GM19372 (cell line): ENCODE results near the gene LSP1.

Experiments
- ATAC-seq: cut with Tn5 transposase; IDR thresholded peaks from one replicate; pipeline ENCODE4 v1.9.1; 2021; ENCODE audit warnings: mild to moderate bottlenecking, low read depth, moderate library complexity; ENCODE audit not compliant: unreplicated experiment

The LSP1 gene

GRCh38 chr11:1847006-1847735 is 5.7 kb upstream of the LSP1 start:
- ATAC-seq, result no peak

DNA sequence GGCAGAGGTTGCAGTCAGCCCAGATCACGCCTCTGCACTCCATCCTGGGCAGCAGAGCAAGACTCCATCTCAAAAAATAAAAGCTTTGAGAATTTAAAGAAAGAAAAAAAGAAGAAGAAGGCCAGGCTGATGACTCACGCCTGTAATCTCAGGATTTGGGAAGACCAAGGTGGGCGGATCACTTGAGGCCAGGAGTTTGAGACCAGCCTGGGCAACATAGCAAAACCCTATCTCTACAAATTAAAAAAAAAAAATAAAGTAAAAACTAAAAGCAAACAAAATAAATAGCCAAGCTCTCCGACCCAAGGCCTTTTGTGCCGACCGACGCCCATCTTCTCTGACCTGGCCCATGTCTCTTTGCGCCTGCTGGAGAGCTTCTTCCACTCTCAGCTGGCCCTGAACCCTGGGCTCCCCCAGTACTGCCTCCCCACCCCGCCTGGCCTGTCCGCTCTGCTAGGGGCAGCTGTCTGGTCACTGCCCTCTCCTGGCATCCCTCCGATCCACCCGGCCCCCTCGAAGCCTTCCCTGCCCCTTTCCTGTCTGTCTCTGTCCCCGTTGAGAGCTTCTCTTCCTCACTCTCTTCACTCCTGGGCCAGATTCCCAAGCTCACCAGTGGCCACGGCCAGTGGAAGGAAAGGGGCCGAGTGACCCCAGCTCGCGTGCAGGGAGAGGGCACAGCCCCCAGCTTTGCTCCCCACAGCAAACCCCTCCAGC is 4.8 kb upstream of the LSP1 start:
- ATAC-seq, result no peak

DNA sequence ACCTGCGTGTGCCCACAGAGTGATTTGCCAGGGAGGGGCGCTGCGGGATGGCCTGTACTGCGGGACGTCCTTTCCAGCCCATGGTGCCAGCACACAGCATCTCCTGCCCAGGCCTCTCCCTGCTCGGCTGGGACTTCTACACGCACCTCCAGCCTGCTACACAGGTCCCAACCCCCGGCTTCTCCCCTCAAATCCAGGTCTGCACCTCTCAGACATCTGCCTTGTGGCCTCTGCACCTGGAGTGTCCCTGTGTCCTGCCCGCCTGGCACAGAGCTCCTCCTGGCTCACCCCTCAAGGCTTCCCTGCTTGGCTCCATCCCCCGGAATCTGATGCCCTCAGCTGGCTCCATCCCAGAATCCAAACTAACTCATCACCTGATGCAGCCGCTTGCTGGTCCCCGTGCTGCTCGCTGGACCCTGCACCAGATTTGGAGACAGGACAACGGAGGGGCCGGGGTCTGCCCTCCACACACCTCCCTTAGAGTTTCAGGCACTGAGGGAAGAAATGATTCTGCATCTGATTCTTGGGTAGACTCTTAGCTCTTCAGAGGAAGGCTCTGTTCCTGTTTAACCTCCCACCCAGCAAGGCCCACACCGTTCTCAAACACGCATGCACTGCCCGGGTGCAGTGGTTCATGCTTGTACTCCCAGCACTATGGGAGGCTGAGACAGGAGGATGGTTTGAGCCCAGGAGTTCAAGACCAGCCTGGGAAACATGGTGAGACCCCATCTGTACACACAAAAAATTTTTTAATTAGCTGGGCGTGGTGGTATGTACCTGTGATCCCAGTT is 4.0 kb upstream of the LSP1 start:
- ATAC-seq, result no peak

GRCh38 chr11:1851468-1852180 is 1.3 kb upstream of the LSP1 start:
- no peak for ATAC-seq

DNA sequence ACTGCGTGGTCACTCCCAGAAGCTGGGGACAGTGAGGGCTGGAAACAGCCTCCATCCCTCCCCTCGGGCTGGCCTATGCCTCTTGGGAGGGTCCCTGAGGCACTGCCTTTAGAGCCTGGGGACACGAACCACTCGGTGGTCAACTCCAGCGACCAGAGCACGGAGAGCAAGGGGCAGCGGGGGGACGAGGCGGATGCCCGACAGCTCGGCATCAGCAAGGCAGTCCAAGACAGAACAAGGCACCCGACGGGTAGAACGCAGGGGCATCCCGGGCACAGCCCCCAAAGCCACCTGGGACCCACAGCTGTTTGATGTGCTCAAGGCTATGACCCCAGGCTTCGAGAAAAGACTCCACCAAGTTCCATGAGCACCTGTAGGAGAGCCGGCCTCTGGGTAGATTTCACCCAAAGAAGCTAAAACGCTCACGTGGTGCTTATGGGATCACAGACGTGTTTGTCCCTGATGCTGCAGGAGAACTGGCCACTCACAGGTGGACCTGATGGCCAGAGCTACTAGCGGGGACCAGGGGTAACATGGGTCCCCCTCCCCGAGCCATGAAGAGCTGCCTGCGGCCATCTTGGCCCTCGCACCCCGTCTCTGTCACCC is 510 bp upstream of the LSP1 start:
- no peak for ATAC-seq

DNA sequence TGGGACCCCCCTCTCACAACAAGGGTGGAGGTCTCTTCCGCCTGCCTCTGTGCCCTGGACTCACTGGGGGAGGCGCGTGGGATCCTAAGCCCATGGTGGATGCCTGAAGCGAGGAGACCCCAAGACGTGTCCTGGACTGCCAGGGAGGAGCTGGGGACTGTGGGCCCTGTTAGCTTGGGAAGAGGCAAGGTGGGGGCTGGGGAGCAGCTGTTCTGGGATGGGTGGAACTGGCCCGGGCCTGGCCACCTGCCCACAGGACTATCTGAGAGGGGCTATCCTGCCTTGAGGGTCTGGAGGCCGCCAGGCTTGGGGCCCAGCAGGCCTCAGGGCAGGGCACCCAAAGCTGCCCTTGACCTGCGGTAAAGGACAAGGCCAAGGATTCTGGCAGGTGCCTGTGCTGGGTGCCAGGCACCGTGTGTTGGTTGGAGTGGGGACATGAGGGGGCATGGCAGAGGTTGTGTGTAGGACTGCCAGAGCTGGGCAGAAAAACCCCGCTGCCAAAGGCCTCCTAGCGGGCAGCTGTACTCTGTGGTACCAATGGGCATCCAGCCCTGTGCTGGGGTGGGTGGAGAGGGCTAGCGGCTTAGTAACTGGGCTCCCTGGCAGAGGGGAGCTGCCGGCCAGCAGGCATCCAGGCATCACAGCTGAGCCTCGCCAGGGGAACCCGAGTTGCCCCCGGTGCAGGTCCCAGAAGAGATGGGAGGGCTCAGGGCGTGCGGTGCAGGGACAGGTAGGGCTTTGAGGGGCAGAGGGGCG is 670 bp downstream of the LSP1 start:
- no peak for ATAC-seq

GRCh38 chr11:1854132-1854948 is 1.5 kb downstream of the LSP1 start:
- ATAC-seq, result no peak

- ATAC-seq, result no peak
These were observed 2.3 kb downstream of the LSP1 start for GRCh38 chr11:1854949-1855885.

- ATAC-seq, result no peak
These were observed 3.0 kb downstream of the LSP1 start for GRCh38 chr11:1855886-1856265.

GRCh38 chr11:1856306-1857005 is 3.6 kb downstream of the LSP1 start:
- ATAC-seq, result no peak

GRCh38 chr11:1857064-1857463 is 4.2 kb downstream of the LSP1 start:
- no peak for ATAC-seq

DNA sequence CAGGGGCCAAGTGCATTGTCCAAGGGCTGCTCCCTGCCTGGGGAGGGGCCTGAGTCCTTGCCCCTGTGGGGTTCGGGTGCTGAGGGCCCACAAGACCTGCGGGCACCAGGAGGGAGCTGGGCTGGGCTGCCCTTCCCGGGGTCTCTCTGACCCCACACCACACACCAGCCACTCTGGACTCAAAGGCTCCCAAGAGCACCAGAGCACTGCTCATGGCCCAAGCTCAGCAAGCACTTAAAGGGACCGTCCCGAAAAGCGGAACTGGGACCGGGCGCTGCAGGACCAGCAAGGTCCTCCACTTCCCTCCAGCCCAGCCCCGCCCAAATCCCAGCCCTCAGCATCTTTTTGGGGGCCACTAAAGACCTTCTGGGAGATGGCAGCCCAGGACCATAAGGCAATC is 5.3 kb downstream of the LSP1 start:
- ATAC-seq, result no peak

DNA sequence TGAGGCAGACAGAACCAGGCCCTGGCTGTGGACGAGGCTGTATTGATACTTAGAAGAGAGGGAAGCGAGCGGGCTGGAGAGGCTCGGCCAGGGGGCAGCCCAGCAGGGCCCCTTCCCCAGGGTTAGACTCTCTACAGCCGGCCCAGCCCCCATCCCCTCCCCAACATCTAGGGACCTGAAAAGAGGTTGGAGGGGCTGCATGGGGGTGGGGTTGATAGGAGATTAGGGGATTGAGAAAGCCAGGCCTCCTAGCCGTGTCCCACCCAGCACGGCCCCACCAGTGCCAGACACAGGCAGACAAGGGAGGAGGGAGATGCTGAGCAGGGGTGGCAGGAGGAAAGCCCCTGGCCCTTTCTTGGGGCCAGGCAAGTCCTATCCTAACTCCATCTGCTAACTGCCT is 5.7 kb downstream of the LSP1 start:
- ATAC-seq, result no peak

DNA sequence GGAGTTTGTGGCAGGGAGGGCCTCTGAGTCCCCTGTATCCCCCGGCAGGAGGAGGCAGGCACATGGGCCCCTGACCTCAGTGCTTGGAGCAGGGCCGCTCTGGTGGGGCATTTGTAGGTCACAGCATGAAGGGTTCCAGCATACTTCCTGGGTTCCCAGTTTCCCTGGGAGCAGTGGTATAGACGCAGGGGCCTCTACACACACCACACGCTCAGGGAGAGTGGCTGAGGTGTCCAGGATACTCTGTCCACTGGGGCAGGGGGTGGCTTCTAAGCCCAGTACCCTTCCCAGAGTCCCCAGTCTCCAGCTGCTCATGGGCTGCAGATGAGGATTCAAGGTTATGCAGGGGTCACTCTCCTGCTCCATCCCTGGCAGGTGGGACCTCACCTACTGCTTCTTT is 6.1 kb downstream of the LSP1 start:
- no peak for ATAC-seq

GRCh38 chr11:1860108-1860507 is 7.2 kb downstream of the LSP1 start:
- ATAC-seq, result no peak

DNA sequence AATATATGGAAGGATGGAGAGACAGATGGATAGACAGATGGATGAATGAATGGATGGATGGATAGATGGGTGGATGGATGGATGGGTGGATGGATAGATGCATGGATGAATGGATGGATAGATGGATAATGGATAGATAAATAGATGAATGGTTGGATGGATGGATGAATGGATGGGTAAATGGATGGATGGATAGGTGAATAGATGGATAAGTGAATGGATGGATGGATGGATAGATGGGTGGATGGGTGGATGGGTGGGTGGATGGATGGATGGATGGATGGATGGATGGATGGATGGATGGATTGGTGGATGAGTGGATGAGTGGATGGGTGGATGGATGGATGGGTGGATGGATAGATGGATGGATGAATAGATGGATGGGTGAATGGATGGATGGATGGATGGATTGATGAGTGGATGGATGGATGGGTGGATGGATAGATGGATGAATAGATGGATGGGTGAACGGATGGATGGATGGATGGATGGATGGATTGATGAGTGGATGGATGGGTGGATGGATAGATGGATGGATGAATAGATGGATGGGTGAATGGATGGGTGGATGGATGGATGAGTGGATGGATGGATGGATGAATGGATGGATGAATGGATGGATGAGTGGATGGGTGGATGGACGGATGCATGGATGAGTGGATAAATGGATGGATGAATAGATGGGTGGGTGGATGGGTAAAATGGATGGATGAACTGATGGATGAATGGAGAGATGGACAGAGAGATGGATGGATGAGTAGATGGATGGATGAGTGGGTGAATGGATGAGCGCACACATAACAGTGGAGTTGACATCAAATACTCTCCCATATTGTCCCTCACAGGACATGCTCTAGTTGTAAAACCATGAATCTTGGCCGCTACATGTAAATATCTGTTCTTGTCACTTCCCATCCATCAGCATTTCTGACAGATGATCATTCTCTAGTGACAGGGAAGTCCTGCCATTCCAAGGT is 8.8 kb downstream of the LSP1 start:
- ATAC-seq, result no peak
